GM21381 (cell line): ENCODE measurements around the gene SLC43A2.

Experiments
- ATAC-seq: cut with Tn5 transposase; IDR thresholded peaks from one replicate; pipeline ENCODE4 v1.9.1; 2021; ENCODE audit warnings: mild to moderate bottlenecking, moderate library complexity; ENCODE audit not compliant: unreplicated experiment

The SLC43A2 gene

DNA sequence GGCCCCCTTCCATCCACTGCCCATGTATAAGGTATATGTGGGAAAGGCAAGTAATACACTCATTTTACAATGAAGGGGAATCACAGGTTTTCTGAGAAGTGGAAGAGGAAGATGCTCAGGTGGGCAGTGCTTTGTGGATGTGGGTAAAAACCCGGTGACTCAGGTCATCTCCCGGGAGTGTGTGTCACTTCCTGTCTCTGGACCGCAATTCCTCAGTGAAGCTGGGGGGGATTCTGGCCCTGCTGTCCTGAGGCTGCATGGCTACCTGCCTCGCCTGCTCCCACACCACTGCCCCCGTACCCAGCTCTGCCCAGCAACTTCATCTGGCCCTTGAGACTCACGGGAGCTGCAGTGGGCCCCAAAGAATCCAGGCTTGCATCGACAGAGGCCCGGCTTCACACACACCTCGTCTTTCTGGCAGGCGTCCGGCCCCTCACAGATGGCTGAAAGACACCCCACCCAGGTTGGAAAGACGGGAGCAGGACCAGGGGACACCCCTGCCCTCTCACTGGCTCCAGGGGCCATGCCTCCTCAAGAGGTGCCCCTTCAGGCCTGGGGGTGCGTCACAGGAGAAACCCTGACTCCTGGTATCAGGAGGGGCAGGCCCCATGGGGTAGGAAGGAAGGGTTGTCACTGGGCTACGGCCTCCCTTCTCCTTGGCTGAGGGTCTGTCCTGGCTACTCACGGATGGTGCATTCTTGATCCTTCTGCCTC is 16.0 kb upstream of the SLC43A2 start:
- no peak for ATAC-seq

DNA sequence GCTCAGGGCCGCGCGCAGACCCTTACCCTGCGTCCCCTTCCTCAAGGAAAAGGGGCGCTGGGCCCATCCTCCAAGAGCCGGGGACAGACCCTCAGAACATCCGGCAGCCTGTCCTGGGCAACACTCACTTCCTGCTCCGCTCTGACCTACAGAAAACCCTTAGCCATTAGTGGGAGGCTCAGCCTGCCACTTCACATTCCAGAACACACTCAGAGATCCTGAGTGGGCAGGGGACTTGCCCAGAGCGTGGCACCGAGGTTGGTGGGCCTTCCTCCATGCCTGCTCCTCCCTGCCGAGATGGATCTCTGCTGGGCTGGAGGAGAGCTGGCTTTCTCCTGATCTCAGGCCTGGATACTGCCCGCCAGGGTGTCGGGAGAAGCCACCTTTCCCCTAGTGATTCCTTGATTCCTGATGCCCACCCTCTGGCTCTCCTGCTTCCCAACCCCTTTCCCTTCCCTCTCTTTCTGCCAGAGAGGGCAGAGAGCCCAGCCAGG is 15.4 kb upstream of the SLC43A2 start:
- ATAC-seq: no peak

- ATAC-seq: no peak
These were observed 14.8 kb upstream of the SLC43A2 start for GRCh38 chr17:1643293-1643998.

DNA sequence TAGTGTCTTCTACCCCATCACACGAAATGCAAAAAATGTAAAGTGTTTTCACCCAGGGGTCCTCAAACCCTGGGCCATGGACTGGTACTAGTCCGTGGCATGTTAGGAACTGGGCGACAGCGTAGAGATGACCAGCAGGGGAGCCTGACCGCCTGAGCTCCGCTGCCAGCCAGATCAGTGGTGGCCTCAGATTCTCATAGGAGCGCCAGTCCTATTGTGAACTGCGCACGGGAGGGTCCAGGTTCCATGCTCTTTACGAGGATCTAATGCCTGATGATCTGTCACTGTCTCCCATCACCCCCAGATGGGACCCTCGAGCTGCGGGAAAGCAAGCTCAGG is 12.4 kb upstream of the SLC43A2 start:
- ATAC-seq: no peak

GRCh38 chr17:1640329-1641064 is 11.9 kb upstream of the SLC43A2 start:
- no peak for ATAC-seq

GRCh38 chr17:1639549-1640180 is 11.0 kb upstream of the SLC43A2 start:
- ATAC-seq: no peak

- no peak for ATAC-seq
These were observed 10.1 kb upstream of the SLC43A2 start for GRCh38 chr17:1638624-1639300.

DNA sequence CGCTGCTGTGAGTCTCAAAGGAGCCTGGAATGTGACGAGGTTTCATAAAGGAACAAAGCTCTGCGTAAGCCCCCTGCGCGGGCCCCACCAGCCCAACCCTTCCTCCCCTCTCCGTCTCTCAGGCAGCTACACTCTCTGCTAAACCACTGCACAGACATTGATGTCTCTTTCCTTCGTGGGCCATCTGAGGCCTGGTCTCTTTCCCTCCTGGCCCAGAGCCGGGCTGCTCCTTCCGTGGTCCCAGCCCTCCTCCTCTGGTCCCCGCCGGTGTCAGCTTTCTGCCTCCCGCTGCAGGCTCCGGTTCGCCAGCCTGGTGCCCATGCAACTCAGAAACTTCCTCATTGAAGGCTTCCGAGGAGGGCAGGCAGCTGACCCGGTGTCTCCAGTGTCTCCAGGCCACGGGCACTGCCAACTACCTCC is 9.5 kb upstream of the SLC43A2 start:
- ATAC-seq: no peak

- ATAC-seq: no peak
These were observed 8.2 kb upstream of the SLC43A2 start for GRCh38 chr17:1636732-1637285.

- ATAC-seq: no peak
These were observed 7.2 kb upstream of the SLC43A2 start for GRCh38 chr17:1635675-1636465.

DNA sequence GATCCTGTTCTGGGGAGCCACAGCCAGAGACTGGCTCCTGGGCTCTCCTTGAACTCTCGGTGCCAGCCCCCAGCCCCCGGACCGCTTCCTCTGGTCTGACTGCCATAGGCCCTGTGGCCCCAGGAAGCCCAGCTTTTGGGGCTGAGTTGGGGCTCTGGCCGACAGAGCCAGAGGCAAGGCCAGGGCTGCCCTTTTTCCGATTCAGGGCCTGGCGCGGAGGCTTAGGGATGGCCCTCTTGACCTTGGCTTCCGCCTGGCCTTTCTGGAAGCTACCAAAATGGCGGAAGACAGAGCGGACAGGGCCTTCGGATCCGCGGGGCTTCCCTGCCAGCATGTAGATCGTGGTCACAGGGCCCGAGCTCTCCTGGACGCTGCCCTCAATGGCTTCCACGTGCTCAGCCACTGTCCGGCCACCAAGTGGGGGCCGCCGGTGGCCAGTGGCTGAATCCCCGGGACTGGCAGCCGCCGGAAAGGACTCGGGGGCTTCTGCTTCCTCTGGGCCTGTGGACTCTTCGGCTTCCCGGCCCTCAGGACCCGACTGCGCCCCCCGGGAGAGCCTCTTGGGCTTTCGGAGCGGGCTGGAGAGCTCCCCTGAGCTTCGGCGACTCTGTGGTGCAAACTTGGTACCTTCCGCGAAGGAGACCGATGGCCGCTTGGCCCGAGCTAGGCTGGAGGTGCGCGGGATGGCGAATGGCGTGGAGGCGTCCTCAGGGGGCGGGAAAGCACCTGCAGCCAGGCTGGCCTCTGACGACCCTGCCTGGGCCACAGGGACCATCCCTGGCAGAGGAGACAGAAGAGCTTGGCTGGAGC is 6.4 kb upstream of the SLC43A2 start:
- ATAC-seq: no peak

DNA sequence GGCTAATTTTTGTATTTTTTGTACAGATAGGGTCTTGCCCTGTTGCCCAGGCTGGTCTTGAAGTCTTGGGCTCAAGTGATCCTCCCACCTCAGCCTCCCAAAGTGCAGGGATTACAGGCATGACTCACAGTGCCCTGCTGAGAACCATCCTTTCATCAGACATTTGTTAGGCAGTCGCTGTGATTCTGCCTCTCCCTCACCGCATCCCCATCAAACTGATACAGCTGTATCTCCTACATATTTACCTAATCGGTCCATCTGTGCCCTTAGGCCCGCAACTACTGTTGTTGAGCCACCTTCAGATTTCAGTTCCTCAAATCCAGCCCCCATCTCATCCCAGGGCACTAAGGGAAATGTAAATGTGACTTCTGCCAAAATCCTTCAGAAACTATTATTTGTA is 2.0 kb upstream of the SLC43A2 start:
- no peak for ATAC-seq

DNA sequence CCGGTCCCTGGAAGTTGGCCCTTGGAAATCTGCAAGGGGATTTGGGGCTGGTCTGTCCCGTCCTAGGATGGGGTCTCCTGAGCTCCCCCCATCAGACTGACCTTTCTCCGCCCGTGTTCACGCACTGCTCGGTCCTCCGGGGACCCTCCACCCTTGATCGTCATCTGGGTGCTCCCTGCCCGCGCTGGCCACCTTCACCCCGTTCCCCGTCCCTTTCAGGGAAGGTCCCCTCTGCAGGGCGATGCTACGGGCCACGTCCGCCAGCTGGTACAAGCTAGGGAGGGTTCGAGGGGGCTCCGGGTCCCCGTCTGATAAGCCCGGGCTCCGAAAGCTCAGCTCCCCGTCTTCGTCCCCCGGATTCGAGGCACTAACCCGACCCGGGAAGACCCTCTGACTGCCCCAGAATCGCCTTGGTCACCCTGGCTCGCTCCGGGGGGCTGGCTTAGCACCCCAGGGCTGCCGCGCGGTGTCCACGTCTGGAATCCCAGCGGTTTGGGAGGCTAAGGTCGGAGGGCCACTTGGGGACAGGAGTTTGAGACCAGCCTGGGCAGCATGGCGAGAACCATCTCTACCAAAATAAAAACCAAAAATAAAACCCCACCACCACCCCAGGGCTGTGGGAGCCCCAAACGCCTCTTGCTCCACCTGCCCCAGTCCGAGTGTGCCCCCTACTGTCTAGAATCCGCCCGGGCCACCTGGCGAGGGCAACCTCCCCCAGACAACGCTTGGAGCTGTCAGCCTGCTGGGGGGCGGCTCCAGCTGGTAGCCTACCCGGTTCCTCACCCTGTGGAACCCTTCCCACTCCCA is 1.1 kb upstream of the SLC43A2 start:
- no peak for ATAC-seq

DNA sequence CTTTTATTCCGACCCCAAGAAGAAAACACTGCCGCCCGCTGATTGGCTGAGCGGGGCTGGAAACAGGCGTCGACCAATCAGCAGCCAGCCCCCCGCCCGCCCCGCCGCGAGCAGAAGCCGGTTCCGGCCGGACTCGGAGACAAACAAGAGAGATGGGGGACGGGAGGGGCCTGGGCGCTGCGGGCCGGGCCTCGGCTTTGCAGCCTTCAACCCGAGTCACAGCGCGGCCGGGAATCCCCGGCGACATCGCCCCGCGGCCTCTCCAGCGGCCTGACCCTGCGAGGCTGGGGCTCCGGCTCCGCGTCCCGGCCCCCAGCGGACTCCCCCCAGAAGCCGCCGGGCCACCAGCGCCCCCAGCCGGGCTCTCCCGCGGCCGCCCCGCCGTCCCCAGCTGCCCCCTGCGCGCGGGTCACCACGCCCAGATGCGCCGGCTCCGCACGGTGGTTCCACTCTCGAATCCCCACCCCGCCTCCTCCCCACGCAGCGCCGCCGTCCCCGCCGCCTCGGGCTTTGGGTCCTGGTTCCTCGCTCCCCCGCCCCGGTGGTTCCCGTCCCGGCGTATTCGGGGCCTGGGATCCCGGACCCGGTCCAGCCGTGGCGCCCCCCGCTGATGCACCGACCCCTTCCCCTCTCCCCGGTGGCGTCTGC is 346 bp upstream of the SLC43A2 start:
- ATAC-seq: peak; percentile 50

GRCh38 chr17:1627182-1627981 is 1.3 kb downstream of the SLC43A2 start:
- ATAC-seq: no peak

- no peak for ATAC-seq
These were observed 2.3 kb downstream of the SLC43A2 start for GRCh38 chr17:1626333-1626732.

GRCh38 chr17:1625581-1625980 is 3.1 kb downstream of the SLC43A2 start:
- no peak for ATAC-seq
